ENCODE results near the gene TFIP11. TPM values are rescaled to one million over a fixed set of nuclear protein-coding genes. Genes with fewer than 3 reads are reported as not detected.

TFIP11 gene
- total and polyA plus RNA-seq, 12 donors: 25.0 to 73.3 (median 37.2) TPM

DNA sequence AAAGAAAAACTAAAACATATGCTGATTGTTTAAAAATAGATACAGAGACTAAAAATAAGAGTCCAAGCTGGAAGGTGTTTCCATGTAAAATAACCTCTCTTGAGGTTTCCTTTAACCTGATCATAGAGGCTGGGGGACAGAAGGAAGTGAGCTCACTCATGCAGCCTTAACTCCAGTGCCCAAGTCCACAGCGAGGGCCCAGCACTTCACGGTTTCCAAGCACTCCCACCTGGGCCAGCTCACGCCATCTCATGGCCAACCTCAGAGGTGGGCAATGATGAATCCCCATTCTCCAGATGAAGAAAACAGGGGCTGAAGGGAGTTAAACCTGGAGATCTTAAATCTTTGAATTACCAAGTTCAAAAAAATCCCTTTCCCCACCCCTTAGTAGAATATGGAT lies 14.9 kb upstream of the TFIP11 start:
- no peak for DNase-seq
- H3K4me1 ChIP-seq (replicated peaks in 1 of 2): peaks cover 5 to 19% of the 10 kb centered on the region in 2 donors
- no peaks in the 10 kb centered on the region for H3K9me3 ChIP-seq (replicated peaks in 1 of 3)
- intact Hi-C loops (cut with DNase I): no loop called here
- peaks cover 0 to 27% of the 10 kb centered on the region in 2 donors for H3K36me3 ChIP-seq (replicated peaks in 1 of 2)
- no peaks in the 10 kb centered on the region for H3K27me3 ChIP-seq
- H3K27ac ChIP-seq: peak overlapping the region in 1 of 5 donors; percentile 13
- TF ChIP-seq, protein P1, sequence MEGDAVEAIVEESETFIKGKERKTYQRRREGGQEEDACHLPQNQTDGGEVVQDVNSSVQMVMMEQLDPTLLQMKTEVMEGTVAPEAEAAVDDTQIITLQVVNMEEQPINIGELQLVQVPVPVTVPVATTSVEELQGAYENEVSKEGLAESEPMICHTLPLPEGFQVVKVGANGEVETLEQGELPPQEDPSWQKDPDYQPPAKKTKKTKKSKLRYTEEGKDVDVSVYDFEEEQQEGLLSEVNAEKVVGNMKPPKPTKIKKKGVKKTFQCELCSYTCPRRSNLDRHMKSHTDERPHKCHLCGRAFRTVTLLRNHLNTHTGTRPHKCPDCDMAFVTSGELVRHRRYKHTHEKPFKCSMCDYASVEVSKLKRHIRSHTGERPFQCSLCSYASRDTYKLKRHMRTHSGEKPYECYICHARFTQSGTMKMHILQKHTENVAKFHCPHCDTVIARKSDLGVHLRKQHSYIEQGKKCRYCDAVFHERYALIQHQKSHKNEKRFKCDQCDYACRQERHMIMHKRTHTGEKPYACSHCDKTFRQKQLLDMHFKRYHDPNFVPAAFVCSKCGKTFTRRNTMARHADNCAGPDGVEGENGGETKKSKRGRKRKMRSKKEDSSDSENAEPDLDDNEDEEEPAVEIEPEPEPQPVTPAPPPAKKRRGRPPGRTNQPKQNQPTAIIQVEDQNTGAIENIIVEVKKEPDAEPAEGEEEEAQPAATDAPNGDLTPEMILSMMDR (IDR thresholded peaks at IDR 0.05): no peak
- no peak for TF ChIP-seq POLR2A (IDR thresholded peaks at IDR 0.05)
- H3K4me3 ChIP-seq: no peak overlapping the region
- WGBS, 4 donors: 62 to 79% (median 68%) methylated on average over 3 of the region's 3 CpGs

DNA sequence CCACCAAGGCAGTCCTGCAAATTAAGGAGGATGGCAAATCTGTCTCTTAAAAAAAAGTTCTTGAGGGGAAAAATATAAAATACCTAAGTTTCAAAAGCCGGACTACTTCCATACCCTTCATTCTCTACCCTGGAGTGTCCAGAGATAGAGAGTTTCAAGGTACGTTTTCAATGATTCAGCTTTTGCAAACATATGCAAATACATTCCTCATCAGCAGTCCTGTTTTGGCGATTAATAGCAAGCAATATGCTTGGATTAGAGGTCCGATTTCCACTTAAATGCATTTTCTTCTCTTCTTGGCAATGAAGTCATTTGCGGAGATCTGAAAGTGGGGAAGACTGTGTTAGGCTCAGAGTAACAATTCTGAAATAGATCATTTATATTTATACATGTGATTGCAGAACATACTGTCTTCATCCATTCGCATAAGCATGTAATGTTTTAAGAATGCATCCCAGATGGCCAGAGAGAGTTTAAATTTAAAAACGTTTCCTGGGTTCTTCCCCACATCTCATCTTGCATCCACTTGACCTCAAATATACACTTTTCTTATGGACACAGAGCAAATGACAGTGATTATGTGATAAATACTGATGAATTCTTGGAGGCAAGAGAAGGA lies 13.8 kb upstream of the TFIP11 start:
- intact Hi-C loops (cut with DNase I): no loop called here
- H3K9me3 ChIP-seq (replicated peaks in 1 of 3): no peaks in the 10 kb centered on the region
- no peak overlapping the region for H3K4me3 ChIP-seq
- no peak for DNase-seq
- peaks cover 0 to 16% of the 10 kb centered on the region in 2 donors for H3K36me3 ChIP-seq (replicated peaks in 1 of 2)
- peaks cover 5 to 19% of the 10 kb centered on the region in 2 donors for H3K4me1 ChIP-seq (replicated peaks in 1 of 2)
- 89 to 92% (median 90%) methylated on average over 7 of the region's 7 CpGs for WGBS, 4 donors
- no peak for TF ChIP-seq POLR2A (IDR thresholded peaks at IDR 0.05)
- TF ChIP-seq, protein P1 (IDR thresholded peaks at IDR 0.05): no peak
- H3K27me3 ChIP-seq: no peaks in the 10 kb centered on the region
- H3K27ac ChIP-seq: no peak overlapping the region

DNA sequence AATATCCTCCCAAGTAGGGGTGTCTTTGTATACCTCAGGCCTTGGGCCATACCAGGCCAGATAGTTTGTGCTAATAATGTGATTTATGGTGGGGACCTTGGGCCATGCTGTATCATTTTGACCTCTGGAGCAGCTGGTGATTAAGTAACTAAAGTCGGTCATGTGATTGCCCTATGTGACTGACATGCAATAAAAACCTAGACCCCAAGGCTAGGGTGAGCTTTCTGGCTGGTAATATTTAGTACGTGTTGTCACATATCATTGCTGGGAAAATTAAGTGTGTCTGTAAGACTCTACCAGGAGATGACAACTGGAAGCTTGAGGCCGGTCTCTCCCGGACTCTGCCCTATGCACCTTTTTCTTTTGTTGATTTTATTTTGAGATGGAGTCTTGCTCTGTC lies 12.6 kb upstream of the TFIP11 start:
- WGBS, 4 donors: 53 to 63% (median 56%) methylated on average over 4 of the region's 4 CpGs
- Histone ChIP-seq H3K4me3 (no peak overlapping the region), H3K4me1 (replicated peaks in 1 of 2) (peaks cover 5 to 19% of the 10 kb centered on the region in 2 donors), H3K27ac (peak overlapping the region in 3 of 5 donors; percentile 0 to 24 (median 15)), H3K36me3 (replicated peaks in 1 of 2) (peaks cover 0 to 10% of the 10 kb centered on the region in 2 donors), H3K27me3 (no peaks in the 10 kb centered on the region), H3K9me3 (replicated peaks in 1 of 3) (no peaks in the 10 kb centered on the region)
- TF ChIP-seq, protein P1 (IDR thresholded peaks at IDR 0.05): no peak
- no peak for TF ChIP-seq POLR2A (IDR thresholded peaks at IDR 0.05)
- intact Hi-C loops (cut with DNase I): no loop called here
- peak in 1 of 7 donors; percentile 46 for DNase-seq

DNA sequence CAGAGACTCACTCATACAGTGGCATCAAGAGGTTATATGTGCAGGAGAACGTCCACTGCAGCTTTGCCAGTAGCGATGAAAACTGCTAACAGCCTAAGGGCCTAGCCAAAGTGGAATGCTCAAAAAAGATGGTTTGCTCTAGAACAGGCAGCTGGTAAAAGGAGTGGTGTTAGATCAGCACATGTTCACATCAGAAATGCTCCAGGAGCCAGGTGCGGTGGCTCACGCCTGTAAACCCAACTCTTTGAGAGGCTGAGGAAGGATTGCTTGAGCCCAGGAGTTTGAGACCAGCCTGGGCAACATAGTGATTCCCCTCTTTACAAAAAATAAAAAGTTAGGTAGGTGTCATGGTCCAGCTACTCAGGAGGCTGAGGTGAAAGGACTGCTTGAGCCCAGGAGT lies 10.3 kb upstream of the TFIP11 start:
- Histone ChIP-seq H3K4me1 (replicated peaks in 1 of 2) (peaks cover 5 to 12% of the 10 kb centered on the region in 2 donors), H3K36me3 (replicated peaks in 1 of 2) (peaks cover 0 to 4% of the 10 kb centered on the region in 2 donors), H3K27me3 (no peaks in the 10 kb centered on the region), H3K4me3 (no peak overlapping the region), H3K27ac (no peak overlapping the region), H3K9me3 (replicated peaks in 1 of 3) (no peaks in the 10 kb centered on the region)
- WGBS, 4 donors: 85 to 93% (median 92%) methylated on average over 4 of the region's 4 CpGs
- TF ChIP-seq POLR2A (IDR thresholded peaks at IDR 0.05): no peak
- TF ChIP-seq, protein P1 (IDR thresholded peaks at IDR 0.05): no peak
- intact Hi-C loops (cut with DNase I): no loop called here
- DNase-seq: no peak

All from adrenal gland (tissue), 12 donors.